ENCODE measurements around the gene UNK. TPM values are rescaled to one million over a fixed set of nuclear protein-coding genes. Genes with fewer than 3 reads are reported as not detected.

UNK gene
- total and polyA plus RNA-seq, 2 of the 13 experiments (the other 11 are each of a cell fraction or from before 2014, with no cell fraction given), result 31.6 to 33.0 TPM

- TF ChIP-seq ZNF530 (CRISPR knock-in tag; IDR thresholded peaks at IDR 0.05; ENCODE audit: low read depth) (no peak), JDP2 (CRISPR knock-in tag; IDR thresholded peaks at IDR 0.05; ENCODE audit: borderline replicate concordance) (no peak), ZBTB2 (CRISPR knock-in tag; IDR thresholded peaks at IDR 0.05; ENCODE audit: low read depth) (no peak), PPARG (CRISPR knock-in tag; conservative IDR thresholded peaks at IDR 0.05) (no peak; the same call in 1 of the 2 replicates), SPEN (CRISPR knock-in tag; IDR thresholded peaks at IDR 0.05; ENCODE audit: low read depth) (no peak; the same call in 1 of the 2 replicates), ZNF256 (CRISPR knock-in tag; conservative IDR thresholded peaks at IDR 0.05) (peak; percentile 86; the same call in 1 of the 2 replicates), TEAD2 (CRISPR knock-in tag; IDR thresholded peaks at IDR 0.05) (no peak), FLYWCH1 (CRISPR knock-in tag; IDR thresholded peaks at IDR 0.05) (no peak), ATM (IDR thresholded peaks at IDR 0.05; ENCODE audit: borderline replicate concordance) (no peak), ZFY (CRISPR knock-in tag; IDR thresholded peaks at IDR 0.05) (peak; percentile 62; the same call in 1 of the 2 replicates), NFKB2 (CRISPR knock-in tag; IDR thresholded peaks at IDR 0.05; ENCODE audit: borderline replicate concordance) (0 out of 2 replicates have a peak, but pooled peaks have one; percentile 70), MIER3 (CRISPR knock-in tag; IDR thresholded peaks at IDR 0.05; ENCODE audit: borderline replicate concordance) (no peak), ISX (CRISPR knock-in tag; conservative IDR thresholded peaks at IDR 0.05) (no peak), DRAP1 (CRISPR knock-in tag; IDR thresholded peaks at IDR 0.05) (no peak), NONO (IDR thresholded peaks at IDR 0.05) (no peak), NONO (CRISPR knock-in tag; conservative IDR thresholded peaks at IDR 0.05) (no peak; the same call in 1 of the 2 replicates), MTERF4 (CRISPR knock-in tag; IDR thresholded peaks at IDR 0.05) (peak; percentile 53; the same call in 1 of the 2 replicates), ZMYM4 (CRISPR knock-in tag; IDR thresholded peaks at IDR 0.05) (no peak), ZNF816 (CRISPR knock-in tag; IDR thresholded peaks at IDR 0.05; ENCODE audit: borderline replicate concordance) (no peak; the same call in 1 of the 2 replicates), ZNF282 (IDR thresholded peaks at IDR 0.05; ENCODE audit: partially characterized antibody) (no peak)
- TF ChIP-seq, protein P1, sequence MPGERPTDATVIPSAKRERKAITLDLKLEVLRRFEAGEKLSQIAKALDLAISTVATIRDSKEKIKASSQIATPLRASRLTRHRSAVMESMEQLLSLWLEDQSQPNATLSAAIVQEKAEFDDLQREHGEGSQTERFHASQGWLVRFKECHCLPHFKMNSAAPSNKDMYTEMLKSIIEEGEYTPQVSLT (CRISPR knock-in tag; IDR thresholded peaks at IDR 0.05; ENCODE audit: borderline replicate concordance, low read depth), result no peak
- TF ChIP-seq, protein P2, sequence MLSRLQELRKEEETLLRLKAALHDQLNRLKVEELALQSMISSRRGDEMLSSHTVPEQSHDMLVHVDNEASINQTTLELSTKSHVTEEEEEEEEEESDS (CRISPR knock-in tag; IDR thresholded peaks at IDR 0.05; ENCODE audit: borderline replicate concordance), result 0 out of 2 replicates have a peak, but pooled peaks have one; percentile 28
- TF ChIP-seq, protein P3, sequence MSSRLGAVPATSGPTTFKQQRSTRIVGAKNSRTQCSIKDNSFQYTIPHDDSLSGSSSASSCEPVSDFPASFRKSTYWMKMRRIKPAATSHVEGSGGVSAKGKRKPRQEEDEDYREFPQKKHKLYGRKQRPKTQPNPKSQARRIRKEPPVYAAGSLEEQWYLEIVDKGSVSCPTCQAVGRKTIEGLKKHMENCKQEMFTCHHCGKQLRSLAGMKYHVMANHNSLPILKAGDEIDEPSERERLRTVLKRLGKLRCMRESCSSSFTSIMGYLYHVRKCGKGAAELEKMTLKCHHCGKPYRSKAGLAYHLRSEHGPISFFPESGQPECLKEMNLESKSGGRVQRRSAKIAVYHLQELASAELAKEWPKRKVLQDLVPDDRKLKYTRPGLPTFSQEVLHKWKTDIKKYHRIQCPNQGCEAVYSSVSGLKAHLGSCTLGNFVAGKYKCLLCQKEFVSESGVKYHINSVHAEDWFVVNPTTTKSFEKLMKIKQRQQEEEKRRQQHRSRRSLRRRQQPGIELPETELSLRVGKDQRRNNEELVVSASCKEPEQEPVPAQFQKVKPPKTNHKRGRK (CRISPR knock-in tag; IDR thresholded peaks at IDR 0.05), result no peak
- TF ChIP-seq, protein P4, sequence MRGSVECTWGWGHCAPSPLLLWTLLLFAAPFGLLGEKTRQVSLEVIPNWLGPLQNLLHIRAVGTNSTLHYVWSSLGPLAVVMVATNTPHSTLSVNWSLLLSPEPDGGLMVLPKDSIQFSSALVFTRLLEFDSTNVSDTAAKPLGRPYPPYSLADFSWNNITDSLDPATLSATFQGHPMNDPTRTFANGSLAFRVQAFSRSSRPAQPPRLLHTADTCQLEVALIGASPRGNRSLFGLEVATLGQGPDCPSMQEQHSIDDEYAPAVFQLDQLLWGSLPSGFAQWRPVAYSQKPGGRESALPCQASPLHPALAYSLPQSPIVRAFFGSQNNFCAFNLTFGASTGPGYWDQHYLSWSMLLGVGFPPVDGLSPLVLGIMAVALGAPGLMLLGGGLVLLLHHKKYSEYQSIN (CRISPR knock-in tag; IDR thresholded peaks at IDR 0.05; ENCODE audit: borderline replicate concordance), result no peak
Observed at GRCh38 chr17:75783803-75784472, 668 bp upstream of the UNK start (continued).

Measured in HepG2 (cell line).